Measurements from ENCODE around the gene SCFD2. TPM values are rescaled to one million over a fixed set of nuclear protein-coding genes. Genes with fewer than 3 reads are reported as not detected.

The SCFD2 gene
- polyA plus RNA-seq, 2 of the 4 experiments (the other 2 are of a cell fraction) = 7.6 to 10.8 TPM

DNA sequence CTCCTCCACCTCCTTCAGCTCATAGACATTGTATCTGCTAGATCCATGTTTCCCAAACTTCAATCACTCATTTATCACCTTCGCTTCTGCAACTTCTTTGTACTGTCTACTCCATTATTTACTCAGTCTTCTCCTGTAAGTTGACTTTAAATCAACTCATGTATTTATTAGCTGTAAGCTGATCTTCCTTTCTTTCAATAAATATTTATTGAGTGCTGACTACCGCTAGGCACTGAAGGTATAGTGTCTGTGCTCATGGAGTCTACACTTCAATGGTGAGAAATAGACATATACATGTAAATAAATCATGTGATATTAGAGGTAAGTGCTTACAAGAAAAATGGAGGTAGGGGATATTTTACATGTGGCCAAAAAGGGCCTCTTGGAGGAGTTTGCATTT lies 429.1 kb downstream of the SCFD2 start:
- H3K9me3 ChIP-seq = no peaks in the 10 kb centered on the region
- no peak for DNase-seq (ENCODE audit: low read depth in 1 of 2, low spot score in 1 of 2)
- H3K4me2 ChIP-seq = no peak overlapping the region
- ChIA-PET POLR2A (no interaction called here), CTCF (no interaction called here)
- no peak overlapping the region for H3K27ac ChIP-seq
- TF ChIP-seq EHF (CRISPR knock-in tag; IDR thresholded peaks at IDR 0.05) (no peak), RFX5 (IDR thresholded peaks at IDR 0.05) (no peak), JUNB (IDR thresholded peaks at IDR 0.05) (no peak), SMC3 (IDR thresholded peaks at IDR 0.05) (no peak), JUN (IDR thresholded peaks at IDR 0.05) (no peak), POLR2A (IDR thresholded peaks at IDR 0.05; ENCODE audit: low read length) (no peak), MAZ (IDR thresholded peaks at IDR 0.05; ENCODE audit: borderline replicate concordance, low read depth, low read length) (no peak), NR3C1 (IDR thresholded peaks at IDR 0.05) (no peak), ZFP36 (IDR thresholded peaks at IDR 0.05; ENCODE audit: borderline replicate concordance, partially characterized antibody) (no peak), NPAS2 (CRISPR knock-in tag; IDR thresholded peaks at IDR 0.05; ENCODE audit: borderline replicate concordance) (no peak)
- TF ChIP-seq, protein P1, sequence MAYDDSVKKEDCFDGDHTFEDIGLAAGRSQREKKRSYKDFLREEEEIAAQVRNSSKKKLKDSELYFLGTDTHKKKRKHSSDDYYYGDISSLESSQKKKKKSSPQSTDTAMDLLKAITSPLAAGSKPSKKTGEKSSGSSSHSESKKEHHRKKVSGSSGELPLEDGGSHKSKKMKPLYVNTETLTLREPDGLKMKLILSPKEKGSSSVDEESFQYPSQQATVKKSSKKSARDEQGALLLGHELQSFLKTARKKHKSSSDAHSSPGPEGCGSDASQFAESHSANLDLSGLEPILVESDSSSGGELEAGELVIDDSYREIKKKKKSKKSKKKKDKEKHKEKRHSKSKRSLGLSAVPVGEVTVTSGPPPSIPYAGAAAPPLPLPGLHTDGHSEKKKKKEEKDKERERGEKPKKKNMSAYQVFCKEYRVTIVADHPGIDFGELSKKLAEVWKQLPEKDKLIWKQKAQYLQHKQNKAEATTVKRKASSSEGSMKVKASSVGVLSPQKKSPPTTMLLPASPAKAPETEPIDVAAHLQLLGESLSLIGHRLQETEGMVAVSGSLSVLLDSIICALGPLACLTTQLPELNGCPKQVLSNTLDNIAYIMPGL (CRISPR knock-in tag; IDR thresholded peaks at IDR 0.05; ENCODE audit: borderline replicate concordance) = no peak
- TF ChIP-seq, protein P2, sequence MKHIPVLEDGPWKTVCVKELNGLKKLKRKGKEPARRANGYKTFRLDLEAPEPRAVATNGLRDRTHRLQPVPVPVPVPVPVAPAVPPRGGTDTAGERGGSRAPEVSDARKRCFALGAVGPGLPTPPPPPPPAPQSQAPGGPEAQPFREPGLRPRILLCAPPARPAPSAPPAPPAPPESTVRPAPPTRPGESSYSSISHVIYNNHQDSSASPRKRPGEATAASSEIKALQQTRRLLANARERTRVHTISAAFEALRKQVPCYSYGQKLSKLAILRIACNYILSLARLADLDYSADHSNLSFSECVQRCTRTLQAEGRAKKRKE (CRISPR knock-in tag; IDR thresholded peaks at IDR 0.05; ENCODE audit: low read depth) = no peak
- TF ChIP-seq, protein P3, sequence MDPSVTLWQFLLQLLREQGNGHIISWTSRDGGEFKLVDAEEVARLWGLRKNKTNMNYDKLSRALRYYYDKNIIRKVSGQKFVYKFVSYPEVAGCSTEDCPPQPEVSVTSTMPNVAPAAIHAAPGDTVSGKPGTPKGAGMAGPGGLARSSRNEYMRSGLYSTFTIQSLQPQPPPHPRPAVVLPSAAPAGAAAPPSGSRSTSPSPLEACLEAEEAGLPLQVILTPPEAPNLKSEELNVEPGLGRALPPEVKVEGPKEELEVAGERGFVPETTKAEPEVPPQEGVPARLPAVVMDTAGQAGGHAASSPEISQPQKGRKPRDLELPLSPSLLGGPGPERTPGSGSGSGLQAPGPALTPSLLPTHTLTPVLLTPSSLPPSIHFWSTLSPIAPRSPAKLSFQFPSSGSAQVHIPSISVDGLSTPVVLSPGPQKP (IDR thresholded peaks at IDR 0.05; ENCODE audit: low read depth, low read length) = no peak
- TF ChIP-seq, protein P4, sequence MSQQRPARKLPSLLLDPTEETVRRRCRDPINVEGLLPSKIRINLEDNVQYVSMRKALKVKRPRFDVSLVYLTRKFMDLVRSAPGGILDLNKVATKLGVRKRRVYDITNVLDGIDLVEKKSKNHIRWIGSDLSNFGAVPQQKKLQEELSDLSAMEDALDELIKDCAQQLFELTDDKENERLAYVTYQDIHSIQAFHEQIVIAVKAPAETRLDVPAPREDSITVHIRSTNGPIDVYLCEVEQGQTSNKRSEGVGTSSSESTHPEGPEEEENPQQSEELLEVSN (IDR thresholded peaks at IDR 0.05; ENCODE audit: borderline replicate concordance, low read depth) = no peak
- TF ChIP-seq, protein P5, sequence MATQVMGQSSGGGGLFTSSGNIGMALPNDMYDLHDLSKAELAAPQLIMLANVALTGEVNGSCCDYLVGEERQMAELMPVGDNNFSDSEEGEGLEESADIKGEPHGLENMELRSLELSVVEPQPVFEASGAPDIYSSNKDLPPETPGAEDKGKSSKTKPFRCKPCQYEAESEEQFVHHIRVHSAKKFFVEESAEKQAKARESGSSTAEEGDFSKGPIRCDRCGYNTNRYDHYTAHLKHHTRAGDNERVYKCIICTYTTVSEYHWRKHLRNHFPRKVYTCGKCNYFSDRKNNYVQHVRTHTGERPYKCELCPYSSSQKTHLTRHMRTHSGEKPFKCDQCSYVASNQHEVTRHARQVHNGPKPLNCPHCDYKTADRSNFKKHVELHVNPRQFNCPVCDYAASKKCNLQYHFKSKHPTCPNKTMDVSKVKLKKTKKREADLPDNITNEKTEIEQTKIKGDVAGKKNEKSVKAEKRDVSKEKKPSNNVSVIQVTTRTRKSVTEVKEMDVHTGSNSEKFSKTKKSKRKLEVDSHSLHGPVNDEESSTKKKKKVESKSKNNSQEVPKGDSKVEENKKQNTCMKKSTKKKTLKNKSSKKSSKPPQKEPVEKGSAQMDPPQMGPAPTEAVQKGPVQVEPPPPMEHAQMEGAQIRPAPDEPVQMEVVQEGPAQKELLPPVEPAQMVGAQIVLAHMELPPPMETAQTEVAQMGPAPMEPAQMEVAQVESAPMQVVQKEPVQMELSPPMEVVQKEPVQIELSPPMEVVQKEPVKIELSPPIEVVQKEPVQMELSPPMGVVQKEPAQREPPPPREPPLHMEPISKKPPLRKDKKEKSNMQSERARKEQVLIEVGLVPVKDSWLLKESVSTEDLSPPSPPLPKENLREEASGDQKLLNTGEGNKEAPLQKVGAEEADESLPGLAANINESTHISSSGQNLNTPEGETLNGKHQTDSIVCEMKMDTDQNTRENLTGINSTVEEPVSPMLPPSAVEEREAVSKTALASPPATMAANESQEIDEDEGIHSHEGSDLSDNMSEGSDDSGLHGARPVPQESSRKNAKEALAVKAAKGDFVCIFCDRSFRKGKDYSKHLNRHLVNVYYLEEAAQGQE (IDR thresholded peaks at IDR 0.05) = no peak
- no peaks in the 10 kb centered on the region for H3K4me1 ChIP-seq
- H3K4me3 ChIP-seq = no peak overlapping the region
- ATAC-seq = no peak
- 85% methylated on average over 2 of the region's 2 CpGs for WGBS (ENCODE audit: missing lambda C conversion rate)
- no peak for FAIRE-seq

DNA sequence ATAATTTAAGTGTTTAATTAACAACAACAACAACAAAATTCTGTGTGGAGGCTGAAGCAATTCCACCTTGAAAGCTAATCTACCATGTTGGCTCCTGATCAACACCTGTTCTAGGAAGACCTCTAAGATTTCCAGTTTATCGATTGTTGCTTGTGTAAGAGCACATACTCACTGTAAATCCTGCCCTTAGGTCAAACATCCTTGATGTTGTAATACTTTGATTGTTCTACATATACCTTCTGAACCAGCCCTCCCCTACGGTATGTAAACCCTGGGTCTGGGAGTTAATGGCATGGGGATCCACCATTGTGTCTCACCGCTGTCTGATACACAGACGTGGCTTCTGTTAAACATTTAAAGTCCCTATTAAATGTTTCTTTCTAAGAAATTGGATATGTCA lies 430.5 kb downstream of the SCFD2 start:
- Histone ChIP-seq H3K4me1 (no peaks in the 10 kb centered on the region), H3K9me3 (no peaks in the 10 kb centered on the region), H3K27ac (no peak overlapping the region), H3K4me2 (no peak overlapping the region), H3K4me3 (no peak overlapping the region)
- ChIA-PET POLR2A (no interaction called here), CTCF (no interaction called here)
- ATAC-seq = no peak
- TF ChIP-seq, protein P6, sequence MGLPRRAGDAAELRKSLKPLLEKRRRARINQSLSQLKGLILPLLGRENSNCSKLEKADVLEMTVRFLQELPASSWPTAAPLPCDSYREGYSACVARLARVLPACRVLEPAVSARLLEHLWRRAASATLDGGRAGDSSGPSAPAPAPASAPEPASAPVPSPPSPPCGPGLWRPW (IDR thresholded peaks at IDR 0.05) = no peak
- no peak for TF ChIP-seq KDM5A (IDR thresholded peaks at IDR 0.05)
- TF ChIP-seq, protein P7, sequence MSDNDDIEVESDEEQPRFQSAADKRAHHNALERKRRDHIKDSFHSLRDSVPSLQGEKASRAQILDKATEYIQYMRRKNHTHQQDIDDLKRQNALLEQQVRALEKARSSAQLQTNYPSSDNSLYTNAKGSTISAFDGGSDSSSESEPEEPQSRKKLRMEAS (IDR thresholded peaks at IDR 0.05) = no peak
- TF ChIP-seq BHLHE40 (IDR thresholded peaks at IDR 0.05; ENCODE audit: low read depth, low read length) = no peak
- TF ChIP-seq, protein P8, sequence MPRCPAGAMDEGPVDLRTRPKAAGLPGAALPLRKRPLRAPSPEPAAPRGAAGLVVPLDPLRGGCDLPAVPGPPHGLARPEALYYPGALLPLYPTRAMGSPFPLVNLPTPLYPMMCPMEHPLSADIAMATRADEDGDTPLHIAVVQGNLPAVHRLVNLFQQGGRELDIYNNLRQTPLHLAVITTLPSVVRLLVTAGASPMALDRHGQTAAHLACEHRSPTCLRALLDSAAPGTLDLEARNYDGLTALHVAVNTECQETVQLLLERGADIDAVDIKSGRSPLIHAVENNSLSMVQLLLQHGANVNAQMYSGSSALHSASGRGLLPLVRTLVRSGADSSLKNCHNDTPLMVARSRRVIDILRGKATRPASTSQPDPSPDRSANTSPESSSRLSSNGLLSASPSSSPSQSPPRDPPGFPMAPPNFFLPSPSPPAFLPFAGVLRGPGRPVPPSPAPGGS (IDR thresholded peaks at IDR 0.05) = no peak
- TF ChIP-seq CHD2 (IDR thresholded peaks at IDR 0.05; ENCODE audit: low read length, partially characterized antibody) = no peak
- TF ChIP-seq POLR2AphosphoS2 (conservative IDR thresholded peaks at IDR 0.05; ENCODE audit: low read length) = no peak
- no peak for FAIRE-seq
- WGBS (ENCODE audit: missing lambda C conversion rate) = 79% methylated on average over 4 of the region's 4 CpGs
- DNase-seq (ENCODE audit: low read depth in 1 of 2, low spot score in 1 of 2) = no peak
